OCI-LY3 (cell line): ENCODE results near the gene EPHA6.

Source experiments
- EZH2phosphoT487 ChIP-seq: fragments of 200-600 bp; shearing (Covaris generic); IDR thresholded peaks from 2 replicates; pipeline ENCODE4 v1.6.1; 2018; ENCODE audit warnings: antibody characterized with exemption, mixed run types, low read depth
- TF ChIP-seq, protein P1 (sequence below): fragments of 200-600, 300-600 bp; sonication (generic); IDR thresholded peaks from 2 replicates; pipeline ENCODE4 v1.5.1; 2014; ENCODE audit warnings: antibody characterized with exemption, low read length, low read depth

DNA sequence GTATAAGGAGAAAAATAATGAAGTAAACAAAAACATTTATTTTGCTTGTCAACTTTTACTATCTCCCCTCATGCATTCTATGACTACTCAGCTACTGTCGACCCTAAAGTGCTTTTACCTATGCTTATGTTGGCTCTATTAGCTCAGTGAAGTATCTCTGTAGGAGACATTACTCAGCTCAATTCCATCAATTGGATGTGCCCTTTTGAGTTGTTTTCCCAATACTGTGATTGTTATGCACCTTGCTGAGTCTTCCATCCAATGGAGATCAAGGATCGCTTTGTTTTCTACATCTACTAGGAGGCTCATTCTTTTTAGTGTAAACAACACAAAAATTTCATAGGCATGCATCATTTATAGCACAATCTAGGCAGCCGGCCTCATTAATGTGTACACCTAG is 546.4 kb downstream of the EPHA6 start:
- TF ChIP-seq, protein P1, sequence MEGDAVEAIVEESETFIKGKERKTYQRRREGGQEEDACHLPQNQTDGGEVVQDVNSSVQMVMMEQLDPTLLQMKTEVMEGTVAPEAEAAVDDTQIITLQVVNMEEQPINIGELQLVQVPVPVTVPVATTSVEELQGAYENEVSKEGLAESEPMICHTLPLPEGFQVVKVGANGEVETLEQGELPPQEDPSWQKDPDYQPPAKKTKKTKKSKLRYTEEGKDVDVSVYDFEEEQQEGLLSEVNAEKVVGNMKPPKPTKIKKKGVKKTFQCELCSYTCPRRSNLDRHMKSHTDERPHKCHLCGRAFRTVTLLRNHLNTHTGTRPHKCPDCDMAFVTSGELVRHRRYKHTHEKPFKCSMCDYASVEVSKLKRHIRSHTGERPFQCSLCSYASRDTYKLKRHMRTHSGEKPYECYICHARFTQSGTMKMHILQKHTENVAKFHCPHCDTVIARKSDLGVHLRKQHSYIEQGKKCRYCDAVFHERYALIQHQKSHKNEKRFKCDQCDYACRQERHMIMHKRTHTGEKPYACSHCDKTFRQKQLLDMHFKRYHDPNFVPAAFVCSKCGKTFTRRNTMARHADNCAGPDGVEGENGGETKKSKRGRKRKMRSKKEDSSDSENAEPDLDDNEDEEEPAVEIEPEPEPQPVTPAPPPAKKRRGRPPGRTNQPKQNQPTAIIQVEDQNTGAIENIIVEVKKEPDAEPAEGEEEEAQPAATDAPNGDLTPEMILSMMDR: no peak
- TF ChIP-seq EZH2phosphoT487: no peak
